ENCODE data around the gene PTGER1. TPM values are rescaled to one million over a fixed set of nuclear protein-coding genes. Genes with fewer than 3 reads are reported as not detected.
A peak's percentile ranks its signal among the peaks of the same experiment; 100 is the strongest.

PTGER1 gene
- total and polyA plus RNA-seq, 2 donors (not counting 1 experiment from before 2014, with no cell fraction given): 2.3 to 9.7 TPM

DNA sequence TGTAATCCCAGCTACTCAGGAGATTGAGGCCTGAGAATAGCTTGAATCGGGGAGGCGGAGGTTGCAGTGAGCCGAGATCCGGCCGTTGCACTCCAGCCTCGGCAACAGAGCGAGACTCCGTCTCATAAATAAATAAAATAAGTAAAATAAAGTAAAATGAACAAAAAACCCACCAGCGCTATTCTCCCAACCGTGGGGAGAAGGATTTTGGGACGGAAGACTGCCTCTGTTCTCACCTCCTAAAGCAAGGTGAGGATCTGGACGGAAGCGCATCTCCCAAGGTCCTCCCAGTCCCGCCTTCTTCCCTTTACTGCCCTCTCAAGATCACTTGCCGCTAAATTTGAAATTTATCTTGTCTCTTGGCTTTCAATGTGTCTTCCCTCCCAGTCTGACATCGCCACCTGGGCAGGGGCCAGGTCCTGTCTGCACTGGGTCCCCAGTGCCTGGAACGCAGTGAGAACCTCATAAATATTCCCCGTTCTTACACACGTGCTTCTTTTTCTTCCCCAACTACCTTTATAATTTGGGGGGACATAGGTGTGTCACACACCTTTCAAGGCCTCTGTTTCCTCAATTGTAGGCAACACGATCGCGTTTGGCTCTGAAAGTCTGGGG is 44.2 kb upstream of the PTGER1 start:
- H3K27me3 ChIP-seq (ENCODE audit: control insufficient read depth, insufficient read depth, low read length): no peaks in the 10 kb centered on the region
- H2AFZ ChIP-seq (ENCODE audit: low read length): no peak overlapping the region
- H3K79me2 ChIP-seq (ENCODE audit: control insufficient read depth, insufficient read depth, low read length): peaks cover 36% of the 10 kb centered on the region
- no peak overlapping the region for H3K4me3 ChIP-seq (replicated peaks in 1 of 4; ENCODE audit: control extremely low read depth in 1 of 4, insufficient read depth in 1 of 4, low read depth in 3 of 4, low read length in 4 of 4)
- peak overlapping the region; percentile 93 for H3K27ac ChIP-seq (ENCODE audit: insufficient read depth, low read length)
- peaks cover 13% of the 10 kb centered on the region for H3K4me1 ChIP-seq (ENCODE audit: control insufficient read depth, extremely low read depth, insufficient read depth, low read length)
- TF ChIP-seq EZH2 (IDR thresholded peaks at IDR 0.05; ENCODE audit: low read length, missing control alignments): no peak
- TF ChIP-seq, protein P1, sequence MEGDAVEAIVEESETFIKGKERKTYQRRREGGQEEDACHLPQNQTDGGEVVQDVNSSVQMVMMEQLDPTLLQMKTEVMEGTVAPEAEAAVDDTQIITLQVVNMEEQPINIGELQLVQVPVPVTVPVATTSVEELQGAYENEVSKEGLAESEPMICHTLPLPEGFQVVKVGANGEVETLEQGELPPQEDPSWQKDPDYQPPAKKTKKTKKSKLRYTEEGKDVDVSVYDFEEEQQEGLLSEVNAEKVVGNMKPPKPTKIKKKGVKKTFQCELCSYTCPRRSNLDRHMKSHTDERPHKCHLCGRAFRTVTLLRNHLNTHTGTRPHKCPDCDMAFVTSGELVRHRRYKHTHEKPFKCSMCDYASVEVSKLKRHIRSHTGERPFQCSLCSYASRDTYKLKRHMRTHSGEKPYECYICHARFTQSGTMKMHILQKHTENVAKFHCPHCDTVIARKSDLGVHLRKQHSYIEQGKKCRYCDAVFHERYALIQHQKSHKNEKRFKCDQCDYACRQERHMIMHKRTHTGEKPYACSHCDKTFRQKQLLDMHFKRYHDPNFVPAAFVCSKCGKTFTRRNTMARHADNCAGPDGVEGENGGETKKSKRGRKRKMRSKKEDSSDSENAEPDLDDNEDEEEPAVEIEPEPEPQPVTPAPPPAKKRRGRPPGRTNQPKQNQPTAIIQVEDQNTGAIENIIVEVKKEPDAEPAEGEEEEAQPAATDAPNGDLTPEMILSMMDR (conservative IDR thresholded peaks at IDR 0.05 in 1 of 2, IDR thresholded peaks at IDR 0.05 in 1 of 2; ENCODE audit: low read depth in 1 of 2, low read length in 2 of 2): no peak
- DNase-seq (ENCODE audit: low read depth in 2 of 2): no peak
- H3K4me2 ChIP-seq (ENCODE audit: extremely low read depth, insufficient read depth, low read length): no peak overlapping the region
- H3K9me3 ChIP-seq (ENCODE audit: control insufficient read depth, insufficient read depth, low read depth, low read length): no peaks in the 10 kb centered on the region
- no peak overlapping the region for H3K9ac ChIP-seq (ENCODE audit: insufficient read depth, low read length)
- H4K20me1 ChIP-seq (ENCODE audit: control insufficient read depth, extremely low read depth, insufficient read depth, low read length): no peaks in the 10 kb centered on the region
- H3K36me3 ChIP-seq (ENCODE audit: control insufficient read depth, insufficient read depth, low read length): peaks cover 21% of the 10 kb centered on the region

DNA sequence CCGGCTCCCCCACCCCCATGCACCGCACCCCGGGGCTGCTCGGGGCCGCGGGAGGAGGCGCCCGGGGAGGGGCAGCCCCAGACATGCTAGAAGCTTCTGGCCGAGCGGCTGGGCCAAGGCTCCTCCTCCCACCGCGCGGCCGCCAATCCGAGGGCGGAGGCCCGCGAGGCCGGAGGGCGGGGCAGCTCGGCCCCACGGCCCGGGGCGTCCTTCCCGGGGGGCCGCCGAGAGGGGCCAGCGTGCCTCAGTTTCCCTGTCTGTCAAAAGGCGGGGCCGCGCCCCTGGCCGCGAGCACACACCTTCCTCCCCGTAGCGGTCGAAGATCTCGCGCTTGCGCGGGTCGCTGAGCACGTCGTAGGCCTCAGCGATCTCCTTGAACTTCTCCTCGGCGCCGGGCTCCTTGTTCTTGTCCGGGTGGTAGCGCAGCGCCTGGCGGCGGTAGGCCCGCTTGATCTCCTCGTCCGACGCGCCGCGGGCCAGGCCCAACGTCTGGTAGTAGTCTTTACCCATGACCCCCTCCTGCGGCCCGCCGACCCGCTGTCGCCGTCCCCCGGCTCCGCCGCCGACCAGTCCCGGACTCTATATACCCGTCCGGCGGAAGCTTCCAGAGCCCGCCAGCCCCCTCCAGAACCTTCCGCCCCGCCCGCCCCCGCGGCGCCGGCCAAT is 42.8 kb upstream of the PTGER1 start, which contains the start of gene DNAJB1:
Gene DNAJB1, minus strand, starts transcription at position 558 of the 666 bp plus-strand sequence. Its CDS starts 48 bp downstream, at position 510.
- TF ChIP-seq EZH2 (IDR thresholded peaks at IDR 0.05; ENCODE audit: low read length, missing control alignments): no peak
- TF ChIP-seq, protein P1 (conservative IDR thresholded peaks at IDR 0.05 in 1 of 2, IDR thresholded peaks at IDR 0.05 in 1 of 2; ENCODE audit: low read depth in 1 of 2, low read length in 2 of 2): no peak
- Histone ChIP-seq H3K4me1 (ENCODE audit: control insufficient read depth, extremely low read depth, insufficient read depth, low read length) (peaks cover 18% of the 10 kb centered on the region), H3K27me3 (ENCODE audit: control insufficient read depth, insufficient read depth, low read length) (no peaks in the 10 kb centered on the region), H3K4me2 (ENCODE audit: extremely low read depth, insufficient read depth, low read length) (peak within 1 kb of the TSS; percentile 100), H3K79me2 (ENCODE audit: control insufficient read depth, insufficient read depth, low read length) (peaks cover 39% of the 10 kb centered on the region), H3K9ac (ENCODE audit: insufficient read depth, low read length) (peak within 1 kb of the TSS; percentile 98), H3K27ac (ENCODE audit: insufficient read depth, low read length) (peak within 1 kb of the TSS; percentile 99), H4K20me1 (ENCODE audit: control insufficient read depth, extremely low read depth, insufficient read depth, low read length) (no peaks in the 10 kb centered on the region), H3K4me3 (replicated peaks in 1 of 4; ENCODE audit: control extremely low read depth in 1 of 4, insufficient read depth in 1 of 4, low read depth in 3 of 4, low read length in 4 of 4) (peak within 1 kb of the TSS; percentile 92 to 98 (median 96)), H3K9me3 (ENCODE audit: control insufficient read depth, insufficient read depth, low read depth, low read length) (no peaks in the 10 kb centered on the region), H2AFZ (ENCODE audit: low read length) (peak within 1 kb of the TSS; percentile 73), H3K36me3 (ENCODE audit: control insufficient read depth, insufficient read depth, low read length) (peaks cover 22% of the 10 kb centered on the region)
- peak; percentile 75 to 77 for DNase-seq (ENCODE audit: low read depth in 2 of 2)

DNA sequence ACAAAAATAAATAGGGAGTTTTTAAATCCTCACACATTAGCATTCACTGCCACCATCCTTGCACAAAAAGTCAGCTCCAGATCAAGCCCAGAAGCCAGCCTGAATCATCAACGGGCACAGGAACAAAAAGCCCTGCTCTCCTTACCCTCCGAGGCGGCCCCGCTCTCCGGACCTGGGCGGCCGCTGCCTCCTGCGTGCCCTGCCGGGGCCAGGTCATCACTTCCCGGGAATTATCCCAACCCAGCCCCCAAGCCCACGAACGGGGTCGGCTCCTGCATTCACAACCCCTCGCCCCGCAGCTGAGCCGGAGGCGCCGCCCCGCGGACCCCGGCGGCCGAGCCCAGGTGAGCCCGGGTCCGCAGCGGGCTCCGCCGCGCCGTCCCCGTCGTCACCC is 42.3 kb upstream of the PTGER1 start:
- no peak for DNase-seq (ENCODE audit: low read depth in 2 of 2)
- Histone ChIP-seq H3K79me2 (ENCODE audit: control insufficient read depth, insufficient read depth, low read length) (peaks cover 39% of the 10 kb centered on the region), H3K4me2 (ENCODE audit: extremely low read depth, insufficient read depth, low read length) (peak overlapping the region; percentile 100), H3K9ac (ENCODE audit: insufficient read depth, low read length) (peak overlapping the region; percentile 98), H3K4me3 (replicated peaks in 1 of 4; ENCODE audit: control extremely low read depth in 1 of 4, insufficient read depth in 1 of 4, low read depth in 3 of 4, low read length in 4 of 4) (peak overlapping the region; percentile 92 to 98 (median 96)), H3K4me1 (ENCODE audit: control insufficient read depth, extremely low read depth, insufficient read depth, low read length) (peaks cover 16% of the 10 kb centered on the region), H3K9me3 (ENCODE audit: control insufficient read depth, insufficient read depth, low read depth, low read length) (no peaks in the 10 kb centered on the region), H2AFZ (ENCODE audit: low read length) (no peak overlapping the region), H4K20me1 (ENCODE audit: control insufficient read depth, extremely low read depth, insufficient read depth, low read length) (no peaks in the 10 kb centered on the region), H3K36me3 (ENCODE audit: control insufficient read depth, insufficient read depth, low read length) (peaks cover 22% of the 10 kb centered on the region), H3K27me3 (ENCODE audit: control insufficient read depth, insufficient read depth, low read length) (no peaks in the 10 kb centered on the region), H3K27ac (ENCODE audit: insufficient read depth, low read length) (peak overlapping the region; percentile 99)
- TF ChIP-seq EZH2 (IDR thresholded peaks at IDR 0.05; ENCODE audit: low read length, missing control alignments): no peak
- TF ChIP-seq, protein P1 (conservative IDR thresholded peaks at IDR 0.05 in 1 of 2, IDR thresholded peaks at IDR 0.05 in 1 of 2; ENCODE audit: low read depth in 1 of 2, low read length in 2 of 2): no peak
